Measurements from ENCODE around the gene TCEA2. TPM values are rescaled to one million over a fixed set of nuclear protein-coding genes. Genes with fewer than 3 reads are reported as not detected.
A peak's percentile ranks its signal among the peaks of the same experiment; 100 is the strongest.

Gene TCEA2
- total and polyA plus RNA-seq, 2 of the 13 experiments (the other 11 are each of a cell fraction or from before 2014, with no cell fraction given): 28.1 to 33.7 TPM

GRCh38 chr20:64091770-64092169, 28.8 kb downstream of the TCEA2 start:
- ATAC-seq (peak; percentile 10), FAIRE-seq (no peak), DNase-seq (ENCODE audit: low spot score) (no peak)
- Histone ChIP-seq H3K9ac (ENCODE audit: insufficient read depth, low read depth, low read length) (no peak overlapping the region), H3K4me1 (ENCODE audit: insufficient read depth, low read length) (peaks cover 11% of the 10 kb centered on the region), H3K36me3 (replicated peaks in 1 of 2; ENCODE audit: control insufficient read depth in 1 of 2, insufficient read depth in 2 of 2, low read length in 2 of 2) (no peaks in the 10 kb centered on the region), H3K27me3 (ENCODE audit: control insufficient read depth in 1 of 2, insufficient read depth in 2 of 2, low read length in 2 of 2) (peaks cover 22 to 43% of the 10 kb centered on the region in 2 experiments; a peak in 4 of 5 replicates), H4K20me1 (ENCODE audit: insufficient read depth, low read length) (no peaks in the 10 kb centered on the region), H2AFZ (ENCODE audit: low read length) (no peak overlapping the region), H3K4me3 (replicated peaks in 1 of 3; ENCODE audit: insufficient read depth in 1 of 3, low read depth in 2 of 3, low read length in 3 of 3) (no peak overlapping the region), H3K4me2 (ENCODE audit: low read depth, low read length) (no peak overlapping the region), H3K79me2 (ENCODE audit: insufficient read depth, low read length) (no peaks in the 10 kb centered on the region), H3K27ac (ENCODE audit: extremely low read length, insufficient read depth, low read length) (no peak overlapping the region), H3K9me3 (ENCODE audit: low read length) (no peaks in the 10 kb centered on the region)
- intact Hi-C loops (cut with micrococcal nuclease; ENCODE audit: unreplicated experiment): no loop called here
- TF ChIP-seq ZNF337 (CRISPR knock-in tag; IDR thresholded peaks at IDR 0.05; ENCODE audit: borderline replicate concordance, low read depth): no peak
- no peak for TF ChIP-seq PTBP1 (IDR thresholded peaks at IDR 0.05; ENCODE audit: low read depth, low read length, poor library complexity, severe bottlenecking)
- TF ChIP-seq RNF219 (CRISPR knock-in tag; IDR thresholded peaks at IDR 0.05): no peak
- no peak for TF ChIP-seq PITX1 (CRISPR knock-in tag; IDR thresholded peaks at IDR 0.05)
- no peak for TF ChIP-seq ZSCAN29 (CRISPR knock-in tag; conservative IDR thresholded peaks at IDR 0.05)
- no peak for TF ChIP-seq CENPBD1 (CRISPR knock-in tag; IDR thresholded peaks at IDR 0.05; ENCODE audit: borderline replicate concordance, low read depth)
- TF ChIP-seq HIC2 (CRISPR knock-in tag; IDR thresholded peaks at IDR 0.05; ENCODE audit: low read depth): no peak
- no peak for TF ChIP-seq HINFP (CRISPR knock-in tag; IDR thresholded peaks at IDR 0.05; ENCODE audit: low read depth)
- no peak for TF ChIP-seq ZBTB49 (CRISPR knock-in tag; IDR thresholded peaks at IDR 0.05; ENCODE audit: borderline replicate concordance)
- TF ChIP-seq ZBTB7A (CRISPR knock-in tag; IDR thresholded peaks at IDR 0.05): no peak
- no peak for TF ChIP-seq MLLT10 (CRISPR knock-in tag; IDR thresholded peaks at IDR 0.05)
- no peak for TF ChIP-seq WIZ (CRISPR knock-in tag; IDR thresholded peaks at IDR 0.05)
- TF ChIP-seq ATAD3A (CRISPR knock-in tag; IDR thresholded peaks at IDR 0.05): no peak
- no peak for TF ChIP-seq RARA (CRISPR knock-in tag; IDR thresholded peaks at IDR 0.05)
- CTCF ChIA-PET (ENCODE audit: low intra/inter-chr PET ratio, low total read pairs): no interaction called here
- POLR2A ChIA-PET: interaction anchor here (1.2 kb wide), 1 partner anchor 8 kb away, joined by 3 read pairs; no protein-coding TSS in a partner anchor
- no TSS peak for BruUV-seq (replicated peaks)
- in situ Hi-C loops (cut with HindIII; ENCODE audit: extremely low pct_ligation_motif_present, low pct_unique_long_range_greater_than_20kb): no loop called here
- 6% methylated on average over 16 of the region's 16 CpGs for WGBS (ENCODE audit: low lambda C conversion rate)
